ENCODE data around the gene KCNJ5.

DNA sequence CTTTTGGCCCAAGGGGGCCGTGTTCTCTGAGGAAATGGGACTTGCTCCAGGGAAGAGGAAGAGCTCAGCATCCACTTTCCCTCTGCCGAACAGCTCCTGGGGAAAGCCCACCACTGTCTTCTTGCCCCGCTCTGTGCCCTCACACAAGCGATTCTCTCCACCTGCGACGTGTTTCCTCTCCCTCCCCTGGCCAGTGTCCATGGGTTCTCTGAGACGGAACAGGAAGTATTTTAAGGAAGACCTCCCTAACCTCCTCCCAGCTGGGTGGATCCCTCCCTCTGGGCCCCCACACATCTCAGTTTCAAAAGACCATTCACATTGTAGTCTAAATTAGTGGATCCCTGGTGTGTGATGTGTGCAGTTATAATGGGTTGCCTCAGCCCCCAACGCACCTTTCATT, 50.0 kb downstream of the KCNJ5 start:
- TF ChIP-seq, protein P1, sequence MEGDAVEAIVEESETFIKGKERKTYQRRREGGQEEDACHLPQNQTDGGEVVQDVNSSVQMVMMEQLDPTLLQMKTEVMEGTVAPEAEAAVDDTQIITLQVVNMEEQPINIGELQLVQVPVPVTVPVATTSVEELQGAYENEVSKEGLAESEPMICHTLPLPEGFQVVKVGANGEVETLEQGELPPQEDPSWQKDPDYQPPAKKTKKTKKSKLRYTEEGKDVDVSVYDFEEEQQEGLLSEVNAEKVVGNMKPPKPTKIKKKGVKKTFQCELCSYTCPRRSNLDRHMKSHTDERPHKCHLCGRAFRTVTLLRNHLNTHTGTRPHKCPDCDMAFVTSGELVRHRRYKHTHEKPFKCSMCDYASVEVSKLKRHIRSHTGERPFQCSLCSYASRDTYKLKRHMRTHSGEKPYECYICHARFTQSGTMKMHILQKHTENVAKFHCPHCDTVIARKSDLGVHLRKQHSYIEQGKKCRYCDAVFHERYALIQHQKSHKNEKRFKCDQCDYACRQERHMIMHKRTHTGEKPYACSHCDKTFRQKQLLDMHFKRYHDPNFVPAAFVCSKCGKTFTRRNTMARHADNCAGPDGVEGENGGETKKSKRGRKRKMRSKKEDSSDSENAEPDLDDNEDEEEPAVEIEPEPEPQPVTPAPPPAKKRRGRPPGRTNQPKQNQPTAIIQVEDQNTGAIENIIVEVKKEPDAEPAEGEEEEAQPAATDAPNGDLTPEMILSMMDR (IDR thresholded peaks at IDR 0.05): no peak
- no peak for TF ChIP-seq POLR2A (IDR thresholded peaks at IDR 0.05)
- no peak for TF ChIP-seq POLR2AphosphoS5 (IDR thresholded peaks at IDR 0.05)
- TF ChIP-seq EP300 (IDR thresholded peaks at IDR 0.05): no peak
